ENCODE data around the gene PTPRR.
"Not testable (repeated sequence)": the region's sequence is repeated elsewhere in the genome, so short reads cannot be mapped to it uniquely, and the experiment has no call there.

Gene PTPRR

DNA sequence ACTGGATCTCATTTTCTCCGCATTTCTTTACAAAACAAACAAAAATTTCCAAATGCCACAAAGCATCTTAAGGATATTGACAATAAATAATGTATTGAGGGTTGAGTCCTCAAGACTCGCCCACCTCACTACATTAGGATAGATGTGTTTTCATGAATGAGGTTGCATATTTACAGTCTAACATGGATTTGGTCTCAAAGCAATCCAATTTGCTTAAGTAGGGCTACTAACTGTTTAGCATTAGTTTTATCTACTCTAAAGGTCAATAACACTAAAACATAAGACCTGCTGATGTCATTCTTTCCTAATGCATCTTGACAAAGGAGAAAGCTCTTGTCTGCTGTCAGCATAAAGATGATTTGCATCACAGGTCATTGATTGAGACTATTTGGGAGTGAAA, 82.4 kb downstream of the PTPRR start:
- DNase-seq = no peak

DNA sequence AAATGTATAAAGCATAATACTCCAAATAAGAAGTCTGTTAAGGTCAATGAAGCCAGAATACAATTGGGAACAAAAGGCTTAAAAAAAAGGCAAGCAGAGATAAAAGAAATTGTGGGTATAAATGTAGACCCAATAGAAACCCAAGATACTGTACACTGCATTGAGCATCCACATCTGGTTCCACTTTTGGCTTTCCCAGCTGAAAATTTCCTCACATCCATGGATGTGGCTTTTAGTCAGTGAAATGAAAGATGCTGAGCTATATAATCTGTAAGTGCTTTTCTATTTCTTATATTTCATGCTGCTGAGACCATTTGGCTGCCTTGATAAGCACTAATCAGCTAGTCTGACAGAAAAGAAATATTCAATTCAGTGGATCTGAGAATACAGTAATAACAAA, 83.5 kb downstream of the PTPRR start:
- DNase-seq = no peak

DNA sequence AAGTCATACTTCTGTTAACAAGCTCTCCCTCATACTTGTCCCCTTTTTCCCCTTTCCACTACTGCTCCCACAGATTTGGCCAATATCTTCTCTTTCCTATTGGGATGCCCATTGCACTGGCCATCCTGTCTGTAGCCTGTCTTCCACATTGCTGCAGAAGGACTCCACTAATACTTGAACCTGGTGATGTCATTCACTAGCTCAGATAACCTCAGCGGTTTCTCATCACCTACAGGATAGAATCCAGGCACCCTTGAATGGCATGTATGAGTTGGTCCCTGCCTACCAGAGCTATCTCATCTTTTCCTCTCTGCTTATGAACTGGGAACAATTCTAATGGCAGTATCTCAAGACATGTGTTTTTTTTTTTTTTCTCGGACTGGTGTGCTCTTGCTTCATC, 84.6 kb downstream of the PTPRR start:
- no peak for DNase-seq

DNA sequence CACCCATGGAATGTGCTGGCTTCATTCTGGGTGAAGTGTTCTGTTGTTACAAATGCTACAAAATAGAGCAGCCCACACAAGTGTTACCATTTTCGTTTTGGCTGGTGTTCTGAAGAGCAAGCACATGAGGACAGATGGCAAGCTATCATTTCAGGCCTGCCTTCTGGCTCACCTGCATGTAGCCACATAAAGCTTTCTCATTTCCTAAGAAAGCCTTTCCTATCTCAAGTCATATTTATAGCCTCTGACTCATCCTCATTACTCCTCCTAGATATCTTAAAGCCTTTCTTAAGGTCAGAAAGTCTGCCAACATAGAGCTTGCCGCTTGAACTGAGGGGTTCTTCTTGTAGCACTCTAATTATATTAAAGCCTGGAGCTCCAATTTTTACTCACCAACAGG, 89.0 kb downstream of the PTPRR start:
- DNase-seq = no peak

DNA sequence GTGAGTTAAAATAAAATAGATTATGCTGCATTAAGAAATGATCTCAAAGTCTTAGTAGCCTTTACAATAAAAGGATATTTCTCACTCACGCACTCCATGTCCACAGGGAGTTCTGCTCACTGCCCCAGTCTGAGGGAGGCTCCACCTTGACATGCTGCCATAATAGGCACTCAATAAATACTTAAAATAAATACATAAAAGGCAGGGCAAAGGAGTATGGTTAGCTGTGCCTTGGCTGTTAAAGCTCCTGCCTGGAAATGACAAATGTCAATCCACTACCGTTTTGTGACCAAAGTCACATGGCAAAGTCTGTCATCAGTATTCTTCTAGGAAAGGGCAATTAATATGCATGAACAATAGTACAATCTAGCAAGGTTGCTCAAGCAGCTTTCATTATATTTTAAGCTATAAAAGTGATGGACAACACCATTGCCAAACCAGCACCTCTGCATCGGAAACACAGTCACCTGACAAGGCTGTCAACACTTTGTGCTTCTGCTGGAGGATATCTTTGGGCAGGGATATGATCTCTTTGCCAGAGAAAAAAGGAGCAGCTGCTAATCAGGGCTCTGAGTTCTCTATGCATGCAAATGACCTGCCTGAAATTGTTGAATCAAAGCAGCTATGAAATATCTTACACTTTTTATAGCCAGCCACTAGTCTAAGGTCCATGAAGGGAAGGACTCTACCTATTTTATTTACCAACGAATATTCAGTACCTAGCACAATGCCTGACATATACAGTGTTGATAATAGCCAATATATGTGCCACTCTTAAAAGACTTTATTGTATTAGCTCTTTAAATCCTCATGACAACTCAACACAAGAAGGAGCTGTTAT, 90.1 kb downstream of the PTPRR start:
- DNase-seq = no peak

DNA sequence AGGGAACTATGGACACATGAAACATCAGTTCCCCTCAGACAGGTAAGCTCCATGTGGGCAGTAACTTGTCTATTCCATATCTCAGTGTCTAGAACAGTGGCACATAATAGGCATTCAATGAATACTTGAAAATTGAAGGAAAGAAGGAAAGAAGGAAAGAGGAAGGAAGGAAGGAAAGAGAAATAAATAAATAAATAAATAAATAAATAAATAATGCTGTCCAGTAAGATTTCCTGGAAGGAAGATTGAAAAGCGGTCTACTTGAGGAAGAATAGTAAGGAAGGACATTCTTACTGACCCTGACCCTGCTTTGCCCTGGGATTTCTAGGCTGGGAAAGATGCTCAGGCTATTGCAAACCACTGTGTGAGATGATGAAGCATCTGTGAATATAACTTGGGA, 91.5 kb downstream of the PTPRR start:
- no peak for DNase-seq

DNA sequence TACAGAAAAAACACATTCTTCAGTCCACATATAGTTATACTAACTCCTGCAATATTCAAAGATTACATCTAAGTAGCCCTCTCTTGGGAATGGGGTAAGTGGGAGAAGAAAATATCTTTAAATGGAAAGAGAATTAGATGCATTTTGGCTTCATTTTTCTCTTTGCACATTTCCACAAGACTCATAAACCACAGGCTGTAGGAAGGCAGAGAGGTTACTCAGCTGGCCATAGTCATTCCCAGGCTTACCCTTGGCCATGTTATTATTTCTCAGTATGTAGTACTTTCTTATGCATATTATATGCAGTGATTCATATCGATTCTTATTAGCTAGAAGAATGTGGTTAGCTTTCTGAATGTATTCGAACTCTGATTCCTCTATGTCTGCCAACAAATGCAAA, 92.2 kb downstream of the PTPRR start:
- DNase-seq = no peak

DNA sequence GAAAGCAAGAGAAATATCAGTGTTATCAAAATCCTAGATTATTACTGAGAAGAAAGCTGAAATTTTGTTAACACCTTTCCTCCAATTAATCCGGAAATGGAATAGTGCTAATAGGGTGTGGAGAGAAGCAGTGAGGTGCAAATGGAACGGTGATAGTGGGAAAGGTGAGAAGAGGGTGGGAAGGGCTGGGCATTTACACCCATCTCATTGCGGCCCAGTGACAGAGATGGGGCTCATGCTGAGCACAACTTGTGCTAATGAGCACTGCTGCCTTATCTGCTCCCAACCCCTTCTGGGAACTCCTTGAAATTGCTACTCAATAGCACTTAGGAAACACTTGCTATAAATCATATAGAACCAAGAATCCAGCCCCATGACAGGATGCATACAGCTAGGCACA, 94.4 kb downstream of the PTPRR start:
- DNase-seq = no peak

DNA sequence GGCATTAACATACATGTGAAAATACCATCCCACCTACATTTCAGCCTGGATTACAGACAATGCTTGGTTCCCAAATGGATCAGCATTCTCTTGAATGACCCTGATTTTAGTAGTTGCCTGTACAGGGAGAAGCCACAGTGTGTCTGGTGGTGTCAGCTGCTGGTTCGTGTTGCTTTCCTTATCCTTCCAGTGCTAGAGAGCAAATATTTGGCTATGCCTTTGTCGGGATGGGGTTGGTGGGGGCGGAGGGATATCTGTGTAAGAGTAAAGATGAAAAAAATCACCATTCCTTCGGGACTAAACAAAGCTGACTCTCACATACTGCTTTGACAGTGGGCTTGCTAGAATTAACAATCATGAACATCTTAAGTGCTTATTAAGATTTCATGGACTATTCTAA, 96.0 kb downstream of the PTPRR start:
- DNase-seq = no peak

DNA sequence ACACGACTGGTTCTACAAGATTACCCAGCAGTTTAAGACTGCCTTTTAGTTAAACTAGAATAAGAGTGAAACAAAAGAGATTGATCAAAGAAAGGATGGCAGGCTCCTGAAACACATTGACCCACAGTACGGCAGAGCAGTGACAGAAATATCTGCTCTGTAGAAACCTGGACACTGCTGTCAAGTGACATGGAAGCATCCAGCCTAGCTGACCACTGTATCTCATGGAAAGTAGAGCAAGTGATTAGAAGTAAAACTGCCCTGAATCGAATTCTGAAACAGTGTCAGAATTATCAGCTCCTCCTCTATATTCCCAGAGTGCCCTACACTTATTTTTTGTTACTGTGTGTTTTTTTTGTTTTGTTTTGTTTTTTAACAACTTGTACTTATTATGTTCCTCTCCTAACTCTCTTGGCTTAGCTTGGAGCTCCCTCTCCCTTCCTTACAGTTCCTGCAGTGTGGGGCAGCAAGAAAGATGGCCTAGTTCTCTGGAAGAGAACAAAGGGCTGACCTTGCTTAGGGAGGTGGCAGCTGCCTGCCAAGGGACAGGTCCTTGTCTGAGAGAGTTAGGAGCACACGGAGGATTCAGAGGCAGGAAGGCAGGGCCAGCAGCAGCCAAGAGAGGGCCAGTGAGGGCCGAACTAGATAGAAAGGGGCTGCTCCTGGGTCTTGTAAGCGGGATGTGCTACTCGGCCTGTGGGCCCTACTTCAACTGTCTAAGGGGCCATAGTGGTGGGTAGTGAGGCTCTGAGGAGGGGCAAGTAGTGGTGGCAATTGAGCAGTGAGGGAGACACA, 97.2 kb downstream of the PTPRR start:
- DNase-seq = no peak

DNA sequence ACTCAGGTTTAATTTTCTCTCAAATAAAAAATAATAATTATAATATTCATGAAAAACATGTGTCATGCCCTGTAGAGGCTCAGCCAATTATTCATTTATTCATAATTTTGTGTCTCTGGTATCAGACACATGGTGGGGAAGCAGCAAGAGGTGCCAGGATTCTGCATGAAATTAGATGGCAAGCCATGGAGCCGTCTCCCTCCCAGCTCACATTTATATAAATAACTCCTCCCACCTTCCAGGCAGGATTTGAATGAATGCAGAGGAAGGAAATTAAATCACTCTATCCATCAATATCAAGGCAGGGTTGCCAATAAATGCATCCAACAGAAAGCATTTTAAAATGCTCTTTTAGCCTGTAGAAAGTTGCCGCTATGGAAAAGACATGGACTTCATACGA, 98.1 kb downstream of the PTPRR start:
- no peak for DNase-seq

DNA sequence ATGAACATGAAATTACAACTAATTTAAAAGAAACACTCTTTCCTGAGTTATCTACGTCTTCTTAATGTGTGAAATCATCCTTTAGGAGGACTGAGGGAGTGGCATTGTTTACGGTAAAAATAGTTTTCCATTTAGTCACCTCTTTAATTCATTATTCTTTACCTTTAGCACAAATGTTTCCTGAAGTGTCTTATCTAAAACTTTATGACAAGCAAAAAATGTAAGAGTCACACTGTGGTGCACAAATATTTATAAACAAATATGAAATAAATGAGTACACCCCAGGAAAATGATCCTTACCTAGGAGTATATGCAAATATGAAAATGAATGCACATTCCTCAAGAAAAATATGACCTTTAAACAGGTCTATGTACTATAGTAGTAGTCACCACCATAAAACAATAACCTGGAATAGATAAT, 104.6 kb downstream of the PTPRR start:
- no peak for DNase-seq

DNA sequence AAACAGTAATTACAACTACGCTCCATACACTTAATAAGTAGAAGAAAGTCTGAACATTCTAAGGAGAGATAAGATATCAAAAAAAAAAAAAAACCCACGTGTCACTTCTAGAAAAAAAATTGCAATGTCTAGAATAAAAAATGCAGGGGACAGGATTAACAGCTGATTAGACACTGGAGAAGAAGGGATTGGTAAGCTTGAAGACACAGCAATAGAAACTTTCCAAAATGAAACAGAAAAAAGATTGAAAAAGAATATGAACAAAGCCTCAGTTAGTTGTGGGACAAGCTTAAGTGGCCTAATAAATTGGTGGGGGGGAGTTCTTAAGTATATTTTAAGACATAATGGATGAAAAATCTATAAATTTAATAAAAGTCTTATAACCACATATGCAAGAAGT, 105.5 kb downstream of the PTPRR start:
- no peak for DNase-seq

DNA sequence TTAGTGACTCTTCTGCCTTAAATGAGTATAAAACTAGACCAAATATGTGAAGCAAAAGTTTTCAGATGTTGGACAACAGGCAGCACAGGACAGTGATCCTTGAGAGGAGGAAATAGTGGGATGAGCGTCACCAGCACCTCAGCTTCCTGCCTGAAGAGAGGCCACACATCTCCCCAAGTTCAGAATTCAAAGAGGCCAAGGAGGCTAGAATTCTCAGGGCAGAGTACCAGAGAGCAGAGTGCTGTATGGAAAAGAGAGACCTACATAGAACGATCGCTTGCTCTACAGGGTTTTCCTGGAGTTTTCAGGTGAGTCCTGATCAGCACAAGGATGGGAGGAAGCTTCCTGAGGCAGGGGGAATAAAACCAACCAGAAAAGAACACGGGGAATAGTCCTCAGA, 107.0 kb downstream of the PTPRR start:
- DNase-seq = no peak

DNA sequence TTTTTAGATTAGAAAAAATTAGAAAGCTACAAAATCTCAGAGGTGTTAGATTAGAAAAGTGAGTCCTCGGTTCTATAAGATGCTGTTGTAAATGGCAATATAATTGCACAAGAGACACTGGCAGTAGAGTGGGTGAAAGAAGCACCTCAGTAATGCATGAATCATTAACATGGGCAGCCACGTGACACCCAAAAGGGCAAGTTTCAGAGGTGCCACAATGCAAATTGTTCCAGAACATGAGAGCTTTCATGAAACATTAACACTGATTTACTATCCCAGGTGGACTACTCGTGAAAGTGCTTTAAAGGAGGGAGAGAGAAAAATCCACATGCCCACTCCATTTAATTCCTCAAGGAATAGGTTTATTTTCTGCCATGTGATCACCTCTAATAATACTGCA, 108.4 kb downstream of the PTPRR start:
- DNase-seq = no peak

DNA sequence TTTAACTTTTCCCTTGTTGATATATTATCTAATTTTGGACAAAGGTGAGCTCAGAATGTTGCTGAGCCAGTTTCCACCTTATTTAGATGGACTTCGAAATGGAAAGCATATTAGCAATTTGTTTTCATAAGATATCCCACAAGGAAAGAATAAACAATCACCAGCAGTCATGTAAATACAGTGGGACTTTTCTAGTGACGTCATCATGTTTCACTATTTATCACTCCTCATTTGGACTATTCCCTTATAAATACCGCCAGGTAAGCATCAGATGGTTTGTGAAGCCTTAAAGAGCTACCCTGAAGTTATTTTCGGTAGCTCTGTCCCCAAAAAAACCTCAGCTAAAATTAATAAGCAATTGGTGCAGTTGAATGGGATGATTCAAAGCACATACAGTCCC, 110.7 kb downstream of the PTPRR start:
- DNase-seq = no peak

DNA sequence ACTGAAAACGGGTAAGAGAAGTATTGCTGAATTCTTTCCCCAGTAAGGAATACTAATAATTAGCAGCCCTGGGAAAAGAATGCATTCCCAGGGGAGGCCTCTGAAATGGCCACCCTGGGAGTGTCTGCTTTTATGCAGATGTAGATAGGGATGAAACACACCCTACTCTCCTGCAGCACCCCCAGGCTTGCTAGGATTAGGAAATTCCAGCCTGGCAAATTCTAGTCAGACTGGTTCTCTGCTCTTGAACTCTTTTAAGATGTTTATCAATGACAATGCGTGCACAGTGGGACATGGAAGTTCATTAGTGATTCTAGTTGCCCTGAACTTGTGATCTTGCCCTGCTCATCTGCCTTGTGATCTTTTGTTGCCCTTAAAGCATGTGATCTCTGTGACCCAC, 112.5 kb downstream of the PTPRR start:
- DNase-seq = not testable (repeated sequence)

DNA sequence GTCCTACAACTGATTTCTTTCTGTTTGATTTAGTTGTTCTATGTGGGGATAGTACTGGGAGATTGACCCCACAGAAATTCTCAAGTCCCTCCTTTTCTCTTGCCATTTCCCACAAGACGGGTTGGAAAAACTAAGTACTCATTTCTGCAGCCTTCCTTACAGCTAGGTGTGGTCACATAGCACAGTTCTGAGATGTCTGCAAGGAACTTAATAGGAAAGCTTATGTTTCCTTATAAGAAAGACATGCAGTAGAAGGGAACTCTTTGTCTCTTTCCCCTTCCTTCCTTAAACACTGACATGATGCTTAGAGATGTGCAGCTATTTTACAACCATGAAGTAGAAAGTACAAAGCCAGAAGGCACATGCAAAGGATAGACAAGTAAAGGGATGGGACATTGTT, 113.7 kb downstream of the PTPRR start:
- DNase-seq = no peak

DNA sequence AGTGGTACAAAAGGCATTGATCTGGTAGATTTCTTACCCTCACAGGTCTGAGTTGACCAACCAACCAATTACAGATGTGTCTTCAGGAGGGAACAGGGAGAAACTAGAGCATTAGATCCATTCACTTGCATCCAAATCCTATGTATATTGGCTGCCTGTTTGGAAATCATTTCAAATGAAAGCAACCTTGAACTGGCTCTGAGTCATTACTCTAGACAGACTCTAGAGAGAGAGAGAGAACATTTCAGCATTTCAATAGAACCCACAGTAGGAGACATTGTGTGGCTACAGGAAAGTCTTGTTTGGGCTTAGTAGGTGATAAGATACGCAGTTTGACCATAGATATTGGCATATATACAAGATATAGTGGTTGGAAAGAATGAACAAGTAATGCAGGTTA, 114.5 kb downstream of the PTPRR start:
- DNase-seq = no peak

DNA sequence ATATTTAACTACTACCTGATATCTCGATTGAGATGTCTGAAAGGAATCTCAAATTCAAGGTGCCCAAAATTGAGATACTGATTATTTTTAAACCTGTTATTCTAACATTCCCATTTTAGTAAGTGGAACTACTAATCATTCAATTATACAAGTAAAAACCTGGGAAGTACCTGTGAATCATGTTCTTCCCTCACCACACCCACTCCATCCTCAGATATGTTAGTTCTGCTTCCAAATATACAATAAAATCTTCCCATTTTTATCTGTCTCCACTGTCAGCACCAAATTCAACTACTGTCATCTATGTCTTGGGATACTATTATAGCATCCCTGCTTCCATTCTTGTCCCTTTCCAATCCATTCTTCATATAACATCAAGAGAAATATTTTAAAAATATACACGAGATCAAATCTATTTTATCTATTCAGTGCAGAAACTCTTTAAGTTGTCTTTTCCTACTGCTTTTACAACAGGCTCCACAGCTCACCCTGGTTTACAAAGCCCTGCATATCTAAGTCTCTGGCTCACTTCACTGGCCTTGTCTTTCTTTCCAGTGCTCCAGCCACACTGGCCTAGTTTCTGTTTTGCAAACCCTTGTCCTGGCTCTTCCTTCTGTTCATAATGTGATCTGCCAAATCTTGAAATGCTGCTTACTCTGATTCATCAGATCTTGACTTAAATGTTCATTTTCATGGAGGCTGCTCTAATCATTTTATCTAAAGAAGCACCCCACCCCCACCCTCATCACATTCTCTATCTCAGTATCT, 122.3 kb downstream of the PTPRR start:
- DNase-seq = no peak

DNA sequence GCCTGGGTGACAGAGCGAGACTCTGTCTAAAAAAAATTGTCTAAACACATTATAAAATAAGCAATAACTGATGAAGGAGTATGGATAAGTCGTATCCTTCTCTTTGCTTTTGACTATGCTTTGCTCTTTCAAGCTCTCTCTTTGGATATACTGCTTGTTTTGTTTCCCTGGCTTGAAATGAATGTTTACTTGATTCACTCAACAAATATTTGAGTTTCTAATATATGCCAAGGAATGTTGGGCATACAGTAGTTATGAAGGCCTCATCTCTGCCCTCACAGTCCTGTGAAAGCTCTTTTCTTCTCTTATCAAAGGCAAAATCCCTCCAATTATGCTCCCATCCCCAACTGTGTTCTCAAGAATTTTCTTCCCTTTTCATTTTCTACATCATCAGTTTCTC, 123.5 kb downstream of the PTPRR start:
- no peak for DNase-seq

DNA sequence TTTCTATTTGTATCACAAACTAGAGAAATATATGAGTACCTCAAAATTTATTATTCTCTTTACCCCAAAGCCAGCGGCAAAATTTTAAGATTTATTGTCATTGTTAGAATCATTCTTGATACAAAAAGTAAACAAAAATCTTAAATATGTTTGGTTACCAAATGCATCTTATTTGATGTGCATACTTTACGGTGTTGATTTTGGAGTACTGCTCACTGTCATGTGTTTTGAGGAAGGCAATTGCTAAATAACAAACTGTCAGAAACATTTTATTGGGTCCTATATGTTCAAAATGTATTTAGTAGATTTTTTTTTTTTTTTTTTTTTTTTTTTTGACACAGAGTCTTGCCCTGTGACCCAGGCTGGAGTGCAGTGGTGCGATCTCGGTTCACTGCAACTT, 124.9 kb downstream of the PTPRR start:
- DNase-seq = no peak

DNA sequence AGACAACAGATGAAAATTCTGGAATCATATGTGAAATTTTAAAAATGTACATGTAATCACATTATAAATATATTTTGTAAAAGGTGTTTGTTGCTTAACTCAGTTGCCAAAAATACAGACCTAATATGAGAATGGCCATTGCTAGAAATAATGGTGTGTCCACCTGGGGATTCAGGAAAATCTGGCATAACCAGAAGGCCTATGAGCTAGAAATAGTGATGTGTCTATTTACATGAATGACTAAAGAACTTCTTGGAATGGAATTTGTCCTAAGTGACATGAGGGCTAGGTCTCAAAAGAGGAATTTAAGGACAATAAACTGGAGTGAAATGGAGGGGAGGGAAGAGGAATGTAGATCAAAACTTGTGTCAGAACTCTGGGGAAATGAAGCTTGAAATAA, 126.4 kb downstream of the PTPRR start:
- no peak for DNase-seq

DNA sequence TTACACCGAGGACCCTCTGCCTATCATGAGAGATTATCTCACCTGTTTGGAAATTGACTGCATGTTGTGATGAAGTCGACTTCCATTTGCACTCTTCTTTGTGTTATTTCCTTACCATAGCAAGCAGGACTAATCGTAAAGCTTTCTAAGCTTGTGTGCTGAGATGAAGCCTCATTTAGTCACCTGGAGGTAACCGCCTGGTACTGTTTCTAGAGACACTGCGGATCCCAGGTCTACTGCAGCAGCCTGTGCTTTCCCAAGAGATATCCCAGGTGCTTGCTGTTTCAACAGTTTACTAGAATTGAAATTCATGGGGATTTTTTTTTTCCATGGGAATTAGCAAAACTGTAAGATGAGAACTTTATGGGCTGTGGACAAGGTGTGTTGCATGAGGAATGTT, 131.8 kb downstream of the PTPRR start:
- no peak for DNase-seq
